A673 (cell line): Measurements from ENCODE around the gene DCAF15.

Source experiments
- EZH2 ChIP-seq: fragments of 200-600 bp; sonication (generic); IDR thresholded peaks from 2 replicates; pipeline ENCODE4 v1.6.1; 2017; ENCODE audit warnings: borderline replicate concordance, low read depth, mild to moderate bottlenecking, mixed read lengths, antibody characterized with exemption, low read length; ENCODE audit not compliant: poor library complexity, severe bottlenecking
- TF ChIP-seq, protein P1 (sequence below): fragments of 300-800, 200-600 bp; sonication (generic); conservative IDR thresholded peaks from 2 replicates; pipeline ENCODE4 v1.5.1; 2017; ENCODE audit warnings: low read depth, mild to moderate bottlenecking, antibody characterized with exemption, low read length, moderate library complexity, mixed read lengths

DNA sequence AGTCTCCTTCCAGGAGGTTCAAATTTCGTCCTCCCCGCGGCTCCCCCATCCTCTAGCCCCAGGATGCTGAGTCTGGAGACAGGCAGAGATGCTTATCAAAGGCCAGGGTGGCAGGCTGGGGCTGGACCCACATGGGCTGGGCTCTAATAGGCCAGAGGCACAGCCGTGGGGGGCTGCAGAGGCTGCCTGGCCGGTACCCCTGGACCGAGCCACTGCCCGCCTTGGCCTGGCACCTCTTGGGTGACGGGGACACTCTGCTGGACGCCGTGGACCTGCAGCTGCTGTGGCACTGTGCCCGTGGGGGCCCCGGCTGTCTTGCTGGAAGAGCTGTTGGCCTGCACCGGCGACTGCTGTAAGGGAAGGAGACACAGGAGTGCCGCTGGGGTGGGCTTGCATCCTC is 28.0 kb downstream of the DCAF15 start:
- TF ChIP-seq, protein P1, sequence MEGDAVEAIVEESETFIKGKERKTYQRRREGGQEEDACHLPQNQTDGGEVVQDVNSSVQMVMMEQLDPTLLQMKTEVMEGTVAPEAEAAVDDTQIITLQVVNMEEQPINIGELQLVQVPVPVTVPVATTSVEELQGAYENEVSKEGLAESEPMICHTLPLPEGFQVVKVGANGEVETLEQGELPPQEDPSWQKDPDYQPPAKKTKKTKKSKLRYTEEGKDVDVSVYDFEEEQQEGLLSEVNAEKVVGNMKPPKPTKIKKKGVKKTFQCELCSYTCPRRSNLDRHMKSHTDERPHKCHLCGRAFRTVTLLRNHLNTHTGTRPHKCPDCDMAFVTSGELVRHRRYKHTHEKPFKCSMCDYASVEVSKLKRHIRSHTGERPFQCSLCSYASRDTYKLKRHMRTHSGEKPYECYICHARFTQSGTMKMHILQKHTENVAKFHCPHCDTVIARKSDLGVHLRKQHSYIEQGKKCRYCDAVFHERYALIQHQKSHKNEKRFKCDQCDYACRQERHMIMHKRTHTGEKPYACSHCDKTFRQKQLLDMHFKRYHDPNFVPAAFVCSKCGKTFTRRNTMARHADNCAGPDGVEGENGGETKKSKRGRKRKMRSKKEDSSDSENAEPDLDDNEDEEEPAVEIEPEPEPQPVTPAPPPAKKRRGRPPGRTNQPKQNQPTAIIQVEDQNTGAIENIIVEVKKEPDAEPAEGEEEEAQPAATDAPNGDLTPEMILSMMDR: no peak
- TF ChIP-seq EZH2: no peak
